ENCODE data around the gene TBC1D23.
"Not testable (repeated sequence)": the region's sequence is repeated elsewhere in the genome, so short reads cannot be mapped to it uniquely, and the experiment has no call there.

TBC1D23 gene

DNA sequence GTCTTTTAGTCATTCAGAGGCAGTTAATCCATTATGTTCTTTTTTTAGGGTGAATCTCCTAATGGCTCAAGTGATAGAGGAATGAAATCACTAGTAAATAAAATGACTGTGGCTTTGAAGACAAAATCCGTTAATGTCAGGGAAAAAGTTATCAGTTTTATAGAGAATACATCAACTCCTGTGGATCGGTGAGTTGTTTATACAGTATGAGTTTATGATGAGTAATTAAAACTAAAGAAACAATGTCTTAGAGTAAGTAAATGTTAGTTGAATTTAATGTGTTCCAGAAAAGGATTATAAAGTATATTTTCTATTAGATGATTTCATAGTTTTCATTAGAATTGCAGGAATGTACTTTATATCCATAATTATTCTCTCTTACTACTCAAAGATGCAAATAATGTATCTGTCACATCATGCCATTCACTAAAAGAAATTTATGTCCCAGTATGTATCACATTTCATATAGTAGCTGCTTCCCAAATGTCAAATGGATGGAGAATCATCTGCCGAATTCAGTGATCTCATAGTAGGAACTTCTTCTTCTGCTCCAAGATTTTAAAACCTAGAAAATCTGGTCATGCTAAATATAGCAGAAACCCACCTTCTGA, 49.7 kb downstream of the TBC1D23 start:
- DNase-seq, result no peak

DNA sequence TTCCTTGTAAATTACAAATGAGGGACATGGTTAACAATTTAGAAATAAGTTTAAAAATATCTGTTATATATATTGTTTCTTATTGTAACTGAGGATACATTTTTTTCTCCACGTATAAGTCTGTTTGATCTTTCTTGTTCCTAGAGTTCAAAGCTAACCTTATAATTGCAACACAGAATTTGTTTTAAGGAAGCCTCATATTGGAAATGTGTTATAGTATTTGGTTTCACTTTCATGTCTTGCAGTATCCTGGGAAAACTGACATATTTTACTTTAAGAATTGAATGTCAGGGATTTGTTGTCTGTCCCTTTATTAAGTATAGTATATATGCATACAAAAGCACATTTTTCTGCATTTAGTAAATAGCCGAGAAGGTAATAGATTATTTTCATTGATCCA, 50.2 kb downstream of the TBC1D23 start:
- DNase-seq, result no peak

DNA sequence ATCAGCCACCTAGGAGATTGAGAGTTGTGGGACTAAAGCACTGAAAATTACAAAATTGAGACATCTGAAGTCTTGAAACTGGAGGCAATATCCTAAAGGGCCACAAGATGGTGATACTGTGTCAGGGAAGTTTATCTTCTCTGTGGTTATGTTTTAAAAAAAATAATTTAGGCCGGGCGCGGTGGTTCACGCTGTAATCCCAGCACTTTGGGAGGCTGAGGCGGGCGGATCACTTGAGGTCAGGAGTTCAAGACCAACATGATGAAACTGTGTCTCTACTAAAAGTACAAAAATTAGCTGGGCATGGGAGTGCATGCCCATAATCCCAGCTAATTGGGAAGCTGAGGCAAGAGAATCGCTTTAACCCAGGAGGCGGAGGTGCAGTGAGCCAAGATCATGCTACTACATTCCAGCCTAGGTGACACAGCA, 55.9 kb downstream of the TBC1D23 start:
- no peak for DNase-seq

DNA sequence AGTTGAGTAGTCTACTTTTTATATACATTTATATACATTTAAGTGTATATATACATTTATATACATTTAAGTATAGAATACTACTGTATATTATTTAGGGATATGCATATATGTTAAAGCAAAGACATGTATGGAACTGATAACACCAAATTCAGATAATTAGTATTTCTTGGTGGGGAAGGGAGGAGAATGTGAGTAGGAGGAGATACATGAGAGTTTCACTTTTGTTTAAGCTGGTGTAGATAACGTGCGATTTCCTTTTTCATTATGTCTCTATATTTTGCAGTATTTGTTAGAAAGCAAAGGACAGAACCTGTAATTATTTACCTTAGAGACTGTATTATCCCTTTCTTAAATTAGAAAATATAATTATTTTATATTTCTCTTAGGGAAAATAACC, 57.1 kb downstream of the TBC1D23 start:
- DNase-seq, result no peak

DNA sequence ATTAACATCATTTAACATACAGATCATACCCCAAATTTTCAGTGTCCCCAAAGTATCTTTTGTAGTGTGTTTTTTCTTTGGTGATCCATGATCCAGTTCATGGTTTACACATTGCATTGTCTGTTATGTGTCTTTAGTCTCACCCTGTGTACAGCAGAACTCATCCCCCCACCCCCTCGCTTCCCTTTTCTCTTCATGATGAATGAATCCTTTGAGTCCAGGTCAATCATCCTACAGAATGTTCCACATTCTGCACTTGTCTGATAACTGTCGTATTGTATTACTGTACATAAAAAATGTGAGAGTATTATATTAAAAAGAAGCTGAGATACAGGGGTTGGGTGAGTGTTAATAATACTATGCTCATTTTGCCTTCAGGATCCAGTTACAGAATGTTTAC, 59.2 kb downstream of the TBC1D23 start:
- no peak for DNase-seq

DNA sequence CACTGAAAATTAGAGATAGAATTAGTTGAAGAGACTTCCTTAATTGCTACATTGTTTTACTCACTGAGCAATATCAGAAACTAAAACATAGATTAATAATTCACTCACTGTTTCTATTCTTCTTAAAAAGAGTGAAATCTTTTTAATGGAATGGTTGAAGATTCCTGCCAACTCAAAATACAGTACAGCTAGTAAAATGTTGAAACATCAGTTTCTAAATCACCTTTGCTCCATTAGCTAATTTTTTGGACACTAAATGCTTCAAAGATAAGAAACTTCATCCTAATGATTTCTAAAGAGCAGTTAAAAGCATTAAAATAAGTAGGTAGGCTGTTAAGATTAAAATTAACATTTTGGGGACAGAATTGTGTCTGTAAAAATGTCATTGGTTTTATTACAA, 63.3 kb downstream of the TBC1D23 start:
- DNase-seq, result no peak

DNA sequence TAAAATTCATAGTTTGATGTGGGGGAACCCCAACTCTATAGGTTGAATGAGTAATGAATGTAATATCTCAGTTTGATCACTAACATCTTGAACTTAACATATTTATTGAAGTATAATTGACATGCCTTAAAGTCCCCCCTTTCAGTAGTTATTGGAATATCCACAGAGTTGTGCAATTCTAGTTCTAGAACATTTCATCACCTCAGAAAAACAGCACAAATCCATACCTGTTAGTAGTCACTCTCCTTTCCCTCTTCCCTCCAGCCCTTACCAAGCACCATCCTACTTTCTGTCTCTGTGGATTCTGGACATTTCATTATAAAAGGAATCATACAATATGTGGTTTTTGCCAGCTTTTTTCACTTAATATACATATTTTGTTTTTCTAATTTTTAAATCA, 65.0 kb downstream of the TBC1D23 start:
- no peak for DNase-seq

DNA sequence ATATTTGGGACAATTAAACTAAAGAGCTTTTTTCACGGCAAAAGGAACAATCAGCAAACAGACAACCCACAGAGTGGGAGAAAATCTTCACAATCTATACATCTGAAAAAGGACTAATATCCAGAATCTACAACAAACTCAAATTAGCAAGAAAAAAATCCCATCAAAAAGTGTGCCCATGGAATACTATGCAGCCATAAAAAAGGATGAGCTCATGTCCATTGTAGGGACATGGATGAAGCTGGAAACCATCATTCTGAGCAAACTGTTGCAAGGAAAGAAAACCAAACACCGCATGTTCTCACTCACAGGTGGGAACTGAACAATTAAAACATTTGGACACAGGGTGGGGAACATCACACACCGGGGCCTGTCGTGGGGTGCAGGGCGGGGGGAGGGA, 66.6 kb downstream of the TBC1D23 start:
- DNase-seq, result not testable (repeated sequence)

DNA sequence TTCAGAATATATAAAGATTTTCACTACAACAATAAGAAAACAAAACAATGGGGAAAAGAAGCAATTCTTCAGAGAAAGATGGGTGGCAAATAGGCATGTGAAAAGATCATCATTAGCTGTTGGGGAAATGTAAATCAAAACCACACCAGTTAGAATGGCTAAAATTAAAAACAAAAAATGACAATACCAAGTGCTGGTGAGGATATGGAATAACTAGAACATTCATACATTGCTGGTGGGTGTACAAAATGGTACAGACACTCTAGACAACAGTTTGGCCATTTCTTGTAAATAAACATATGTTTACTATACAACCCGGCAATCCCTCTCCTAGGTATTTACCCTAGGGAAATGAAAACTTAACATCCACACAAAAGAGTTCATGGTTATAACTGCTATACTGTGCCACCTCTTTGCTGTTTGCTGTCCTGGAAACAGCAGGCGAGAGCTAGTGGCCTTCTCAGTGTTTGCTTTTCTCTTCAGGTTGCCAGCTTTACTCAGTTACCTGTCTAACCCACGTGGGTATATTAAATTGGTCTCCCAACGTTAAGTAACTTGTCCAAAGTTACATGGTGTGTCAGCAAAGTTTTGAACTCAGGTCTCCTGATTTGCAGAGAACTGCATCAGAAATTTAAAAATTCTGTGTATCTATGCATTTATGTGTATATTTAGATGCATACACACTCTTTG, 69.2 kb downstream of the TBC1D23 start:
- no peak for DNase-seq

DNA sequence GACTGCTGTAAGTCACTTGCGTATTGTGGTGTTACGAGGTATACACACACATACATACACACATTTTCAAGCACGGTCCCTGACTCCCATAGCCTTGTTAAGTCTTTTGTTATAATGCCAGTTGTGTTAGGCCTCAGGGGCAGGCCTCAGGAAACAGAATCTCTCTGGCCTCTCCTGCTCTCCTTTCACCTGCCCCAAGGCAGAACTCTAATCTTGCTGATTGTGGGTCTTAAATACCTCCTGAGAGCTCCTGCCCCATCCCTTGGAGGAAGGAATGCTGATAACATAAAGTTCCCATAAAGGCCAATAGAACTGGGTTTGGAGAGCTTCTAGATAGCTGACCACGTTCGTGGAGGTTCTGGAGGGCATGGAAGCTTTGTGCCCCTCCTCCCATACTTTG, 69.9 kb downstream of the TBC1D23 start:
- no peak for DNase-seq

DNA sequence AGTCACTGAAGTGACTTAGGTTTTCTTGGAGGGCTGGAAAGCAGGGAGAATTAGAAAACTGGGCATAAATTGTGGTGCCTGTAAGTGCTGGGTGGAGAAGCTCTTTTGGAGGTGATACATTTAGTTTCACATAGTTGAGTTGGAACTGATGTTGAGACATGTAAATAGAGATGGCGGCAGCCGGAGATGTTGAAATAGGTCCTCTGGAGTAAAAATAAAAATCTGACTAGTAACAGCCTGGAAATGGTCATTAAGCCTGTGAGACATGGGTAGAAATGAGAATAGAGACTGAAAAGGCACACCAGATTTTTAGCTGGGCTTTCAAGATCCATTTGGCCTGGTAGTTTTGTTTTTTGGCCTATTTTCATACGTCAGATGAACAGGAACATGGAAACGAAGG, 70.9 kb downstream of the TBC1D23 start:
- DNase-seq, result no peak

DNA sequence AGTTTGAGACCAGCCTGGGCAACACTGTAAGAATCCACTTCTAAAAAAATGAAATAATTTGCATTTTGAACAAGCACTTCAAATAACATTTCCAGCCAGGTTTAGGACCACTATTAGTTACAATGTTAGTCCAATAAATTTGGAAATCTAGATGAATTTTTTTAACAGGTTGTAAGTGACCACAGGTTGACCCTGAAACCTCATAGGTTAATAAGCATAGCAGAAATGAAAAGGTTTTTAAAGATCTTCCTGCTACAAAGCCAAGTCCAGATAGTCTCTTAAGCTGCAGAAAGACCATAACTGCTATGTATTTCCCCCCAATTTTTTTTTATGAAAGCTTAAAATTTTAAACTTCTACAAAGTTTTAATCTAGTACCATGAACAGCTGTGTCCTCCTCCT, 72.3 kb downstream of the TBC1D23 start:
- DNase-seq, result no peak

DNA sequence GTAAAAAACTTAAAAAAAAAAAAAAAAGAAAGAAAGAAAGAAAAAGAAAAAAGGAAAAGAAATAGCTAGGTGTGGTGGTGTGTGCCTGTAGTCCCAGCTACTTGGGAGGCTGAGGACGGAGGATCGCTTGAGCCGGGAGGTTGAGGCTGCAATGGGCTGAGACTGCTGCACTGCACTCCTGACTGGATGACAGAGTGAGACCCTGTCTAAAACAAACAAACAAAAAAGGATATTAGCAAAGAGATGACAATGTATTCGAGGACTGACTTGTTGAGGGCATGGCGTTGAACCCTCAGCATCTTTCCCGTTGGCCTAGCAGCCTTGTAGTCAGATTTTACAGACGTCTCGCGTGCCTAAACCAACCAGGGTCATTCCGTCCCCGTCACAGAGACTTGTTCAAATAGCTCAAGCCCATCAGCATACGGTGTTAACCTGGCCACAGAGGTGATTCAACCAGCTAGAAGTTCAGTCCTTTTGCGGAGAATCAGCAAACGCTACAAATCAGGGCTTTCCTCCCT, 73.2 kb downstream of the TBC1D23 start:
- no peak for DNase-seq

DNA sequence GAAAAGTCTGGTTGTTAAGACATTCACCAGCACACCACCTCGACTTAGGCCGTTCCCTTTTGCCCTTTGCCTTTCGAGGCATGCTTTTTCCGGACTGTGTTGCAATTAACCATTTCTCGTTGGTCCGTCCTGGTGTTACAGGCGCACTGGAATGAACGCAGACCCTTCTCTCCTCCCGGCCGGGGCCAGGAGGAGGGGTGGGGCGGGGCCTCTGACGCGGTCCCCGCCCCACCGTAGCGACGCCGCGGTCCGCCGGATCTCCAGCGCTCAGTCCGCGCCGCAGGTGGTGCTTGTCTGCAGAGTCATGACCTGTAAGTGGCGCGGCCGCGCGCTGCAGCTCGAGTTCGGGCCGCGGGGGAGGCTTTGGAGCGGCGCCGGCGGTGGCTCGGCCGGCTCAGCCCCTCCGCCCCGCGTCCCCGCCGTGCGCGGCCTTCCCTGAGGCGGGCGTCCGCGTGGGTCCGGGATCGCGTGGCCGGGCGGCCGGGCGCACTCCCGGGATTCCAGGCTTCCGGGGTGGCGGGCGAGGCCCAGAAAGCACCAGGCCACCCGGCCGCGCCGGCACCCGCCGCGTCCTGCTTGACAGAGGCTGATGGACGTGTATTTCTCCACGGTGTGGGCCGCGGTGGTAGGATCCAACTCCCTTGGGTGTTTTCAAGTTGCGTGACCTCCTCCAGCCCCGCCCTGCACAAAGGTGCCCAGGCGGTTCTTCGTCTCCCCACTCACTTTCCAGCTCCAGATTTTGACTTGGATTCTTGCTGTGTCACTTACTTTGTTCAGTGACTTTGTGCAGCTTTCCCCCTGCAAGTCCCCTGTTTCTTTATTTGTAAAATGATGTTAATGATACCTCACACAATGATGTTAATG, 73.9 kb downstream of the TBC1D23 start, which contains the start of gene NIT2:
NIT2 (plus strand) TSS at position 270 of the 864 bp plus-strand sequence; CDS start at position 305, 35 bp downstream.
- peak; percentile 72 for DNase-seq

DNA sequence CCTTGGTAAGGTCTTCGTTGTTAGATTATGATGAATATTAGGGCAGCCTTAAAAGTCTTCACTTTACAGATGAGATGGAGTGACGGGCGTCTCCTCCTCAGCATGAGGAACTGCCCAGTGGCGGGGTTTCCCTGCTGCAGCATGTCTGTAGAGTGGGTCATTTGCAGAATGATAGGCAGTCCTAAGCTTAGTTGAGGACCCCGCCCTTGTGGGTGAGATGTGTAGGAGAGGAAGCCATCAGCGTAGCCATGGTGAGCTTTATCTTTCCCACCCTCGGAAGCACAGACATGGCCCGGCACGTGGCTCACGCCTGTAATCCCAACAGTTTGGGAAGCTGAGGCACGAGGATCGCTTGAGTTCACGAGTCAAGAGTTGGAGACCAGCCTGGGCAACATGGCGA, 74.6 kb downstream of the TBC1D23 start:
- no peak for DNase-seq

DNA sequence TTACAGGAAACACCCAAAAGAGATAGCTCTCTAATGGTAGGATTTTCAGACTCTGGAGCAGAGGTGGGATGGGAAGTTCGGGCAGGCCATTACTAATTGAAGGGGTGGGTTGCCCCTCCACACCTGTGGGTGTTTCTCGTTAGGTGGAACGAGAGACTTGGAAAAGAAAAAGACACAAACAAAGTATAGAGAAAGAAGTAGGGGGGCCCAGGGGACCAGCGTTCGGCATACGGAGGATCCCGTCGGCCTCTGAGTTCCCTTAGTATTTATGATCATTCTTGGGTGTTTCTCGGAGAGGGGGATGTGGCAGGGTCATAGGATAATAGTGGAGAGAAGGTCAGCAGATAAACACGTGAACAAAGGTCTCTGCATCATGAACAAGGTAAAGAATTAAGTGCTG, 75.4 kb downstream of the TBC1D23 start:
- not testable (repeated sequence) for DNase-seq

DNA sequence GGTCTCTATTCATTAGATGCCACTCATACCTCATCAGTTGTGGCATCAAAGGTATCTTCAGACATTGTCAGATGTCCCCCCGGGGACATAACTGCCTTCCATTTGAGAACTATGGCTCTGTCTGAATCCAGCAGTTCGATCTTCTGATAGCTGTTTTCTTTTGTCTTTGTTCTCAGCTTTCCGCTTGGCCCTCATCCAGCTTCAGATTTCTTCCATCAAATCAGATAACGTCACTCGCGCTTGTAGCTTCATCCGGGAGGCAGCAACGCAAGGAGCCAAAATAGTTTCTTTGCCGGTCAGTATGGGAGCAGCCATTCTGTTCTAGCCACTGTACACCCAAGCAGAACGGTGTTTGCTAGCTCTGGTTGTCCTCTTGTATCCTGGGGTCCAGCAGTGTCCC, 78.1 kb downstream of the TBC1D23 start:
- DNase-seq, result no peak

DNA sequence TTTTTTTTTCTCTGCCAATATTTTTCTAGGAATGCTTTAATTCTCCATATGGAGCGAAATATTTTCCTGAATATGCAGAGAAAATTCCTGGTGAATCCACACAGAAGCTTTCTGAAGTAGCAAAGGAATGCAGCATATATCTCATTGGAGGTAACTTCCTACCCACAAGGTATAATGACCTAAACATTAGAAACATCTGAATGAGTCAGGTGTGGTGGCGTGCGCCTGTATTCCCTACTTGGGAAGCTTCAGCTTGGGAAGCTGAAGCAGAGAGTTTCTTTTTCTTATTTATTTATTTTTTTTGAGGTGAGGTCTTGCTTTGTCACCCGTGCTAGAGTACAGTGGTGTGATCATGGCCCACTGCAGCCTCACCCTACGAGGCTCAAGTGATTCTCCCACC, 79.0 kb downstream of the TBC1D23 start:
- no peak for DNase-seq

DNA sequence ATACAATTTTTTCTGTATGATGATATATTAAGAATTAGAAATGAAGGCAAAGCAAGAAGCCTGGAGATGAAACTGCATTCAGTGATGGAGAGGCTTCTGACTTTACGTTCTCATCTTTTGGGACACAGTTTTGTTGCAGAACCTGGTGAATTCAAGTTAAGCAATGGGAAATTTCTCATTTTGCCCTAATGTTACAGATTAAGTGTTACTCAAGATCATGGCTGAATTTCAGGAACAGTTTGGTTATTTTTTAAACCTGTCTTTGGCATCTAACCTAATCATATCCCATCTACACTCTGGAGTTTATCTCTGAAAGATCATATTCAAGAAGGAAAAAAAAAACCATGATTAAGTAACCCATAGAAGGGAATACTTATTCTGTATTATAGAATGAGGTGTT, 79.7 kb downstream of the TBC1D23 start:
- DNase-seq, result no peak

DNA sequence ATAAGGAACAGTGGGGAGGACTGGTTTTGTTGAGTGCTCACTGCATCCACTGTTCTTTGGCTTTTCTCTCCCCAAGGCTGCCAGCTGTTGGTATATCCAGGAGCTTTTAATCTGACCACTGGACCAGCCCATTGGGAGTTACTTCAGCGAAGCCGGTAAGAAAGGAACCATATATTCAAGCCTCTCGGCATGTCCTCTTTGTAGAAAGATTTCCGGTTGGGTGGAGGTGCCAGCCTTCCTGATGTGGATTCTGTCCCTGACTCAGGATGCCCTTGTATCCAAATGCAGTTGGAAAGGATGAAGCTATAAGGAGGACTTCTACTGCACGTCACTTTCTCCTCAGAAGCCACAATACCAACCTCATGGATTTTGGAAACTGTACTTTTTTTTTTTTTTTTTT, 87.9 kb downstream of the TBC1D23 start:
- no peak for DNase-seq

DNA sequence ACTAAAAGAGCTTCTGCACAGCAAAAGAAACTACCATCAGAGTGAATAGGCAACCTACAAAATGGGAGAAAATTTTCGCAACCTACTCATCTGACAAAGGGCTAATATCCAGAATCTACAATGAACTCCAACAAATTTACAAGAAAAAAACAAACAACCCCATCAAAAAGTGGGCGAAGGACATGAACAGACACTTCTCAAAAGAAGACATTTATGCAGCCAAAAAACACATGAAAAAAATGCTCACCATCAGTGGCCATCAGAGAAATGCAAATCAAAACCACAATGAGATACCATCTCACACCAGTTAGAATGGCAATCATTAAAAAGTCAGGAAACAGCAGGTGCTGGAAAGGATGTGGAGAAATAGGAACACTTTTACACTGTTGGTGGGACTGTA, 91.0 kb downstream of the TBC1D23 start:
- not testable (repeated sequence) for DNase-seq

DNA sequence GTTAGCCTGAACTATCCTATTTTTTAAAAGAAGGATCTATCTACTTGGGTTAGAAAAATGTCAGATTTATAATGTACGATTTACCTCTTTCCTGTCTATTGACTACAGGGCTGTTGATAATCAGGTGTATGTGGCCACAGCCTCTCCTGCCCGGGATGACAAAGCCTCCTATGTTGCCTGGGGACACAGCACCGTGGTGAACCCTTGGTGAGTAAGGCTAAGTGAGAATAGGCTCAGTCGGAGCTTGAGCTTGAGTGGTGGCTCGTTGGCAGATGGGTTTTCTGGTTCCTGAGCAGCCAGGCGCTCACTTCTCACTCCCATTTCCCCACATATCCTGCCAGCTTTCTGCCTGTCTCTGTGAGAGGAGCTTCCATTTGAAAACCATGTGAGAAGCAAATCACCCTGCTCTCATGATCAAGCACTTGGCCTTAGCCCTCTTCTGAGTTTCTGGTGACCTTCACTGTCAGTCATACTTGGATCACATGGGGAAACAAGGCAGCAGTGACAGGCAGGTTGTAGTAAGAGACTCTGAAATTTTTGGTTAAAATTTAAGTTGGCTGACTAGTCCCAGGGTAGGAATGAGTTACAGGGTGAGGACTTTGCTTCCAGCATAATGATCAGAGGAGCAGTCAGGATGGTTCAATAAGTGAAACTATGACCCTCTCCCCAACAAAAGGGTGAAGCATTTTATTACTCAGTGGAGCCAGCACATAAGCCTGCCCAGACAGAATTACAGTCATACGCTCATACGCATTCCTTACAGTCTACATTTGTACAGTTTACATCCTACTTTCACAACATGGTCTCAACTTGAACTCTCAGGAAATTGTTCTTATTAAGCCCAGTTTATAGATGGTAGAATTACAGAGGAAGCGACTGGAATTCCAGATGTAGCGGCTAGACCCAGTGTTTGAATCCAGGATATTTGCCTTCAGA, 91.8 kb downstream of the TBC1D23 start:
- DNase-seq, result no peak

DNA sequence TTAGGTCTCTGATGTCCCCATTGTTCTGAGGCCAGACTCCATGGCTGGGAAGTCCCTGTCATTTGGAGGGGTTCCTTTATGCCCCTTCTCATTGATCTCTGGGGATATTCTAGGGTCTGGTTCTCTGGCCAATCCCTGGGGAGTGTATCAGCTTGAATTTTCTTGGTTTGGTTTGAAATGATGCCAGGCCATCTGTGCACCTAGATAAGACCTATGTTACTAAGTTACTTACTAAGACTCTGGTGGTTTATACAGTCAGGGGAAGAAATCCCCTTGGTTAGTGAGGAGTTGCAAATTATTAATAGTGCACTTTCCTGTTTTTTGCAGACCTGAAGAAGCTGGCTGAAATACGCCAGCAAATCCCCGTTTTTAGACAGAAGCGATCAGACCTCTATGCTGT, 94.1 kb downstream of the TBC1D23 start:
- no peak for DNase-seq

Data from DMS79 (cell line).